GM21526 (cell line): ENCODE data around the gene RHBDF1.

Experiments used
- ATAC-seq: cut with Tn5 transposase; IDR thresholded peaks from one replicate; pipeline ENCODE4 v1.9.1; 2021; ENCODE audit warnings: moderate library complexity; ENCODE audit not compliant: unreplicated experiment, low FRiP score

RHBDF1 gene

GRCh38 chr16:75580-76501, 3.4 kb upstream of the RHBDF1 start:
- no peak for ATAC-seq

DNA sequence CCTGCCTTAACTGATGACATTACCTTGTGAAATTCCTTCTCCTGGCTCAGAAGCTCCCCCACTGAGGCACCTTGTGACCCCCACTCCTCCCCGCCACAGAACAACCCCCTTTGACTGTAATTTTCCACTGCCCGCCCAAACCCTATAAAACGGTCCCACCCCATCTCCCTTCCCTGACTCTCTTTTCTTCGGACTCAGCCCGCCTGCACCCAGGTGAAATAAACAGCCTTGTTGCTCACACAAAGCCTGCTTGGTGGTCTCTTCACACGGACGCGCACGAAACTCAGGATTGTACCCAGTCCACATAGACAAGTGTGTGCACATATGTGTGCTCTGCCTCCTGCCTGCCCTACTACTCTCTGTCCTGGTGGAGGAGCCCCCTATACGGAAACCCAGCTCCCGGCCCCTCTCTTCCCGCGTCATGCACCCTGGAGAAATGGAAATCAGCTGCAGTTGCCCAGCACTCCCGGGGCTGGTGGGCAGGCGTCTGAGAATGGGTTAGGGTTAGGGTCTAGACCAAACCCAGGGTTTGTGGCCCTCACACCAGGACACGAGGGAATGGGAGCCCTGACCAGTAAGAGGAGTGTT, 2.4 kb upstream of the RHBDF1 start:
- no peak for ATAC-seq

- no peak for ATAC-seq
Observed at GRCh38 chr16:74051-74746, 1.8 kb upstream of the RHBDF1 start.

- no peak for ATAC-seq
Observed at GRCh38 chr16:71540-72401, 660 bp downstream of the RHBDF1 start.

DNA sequence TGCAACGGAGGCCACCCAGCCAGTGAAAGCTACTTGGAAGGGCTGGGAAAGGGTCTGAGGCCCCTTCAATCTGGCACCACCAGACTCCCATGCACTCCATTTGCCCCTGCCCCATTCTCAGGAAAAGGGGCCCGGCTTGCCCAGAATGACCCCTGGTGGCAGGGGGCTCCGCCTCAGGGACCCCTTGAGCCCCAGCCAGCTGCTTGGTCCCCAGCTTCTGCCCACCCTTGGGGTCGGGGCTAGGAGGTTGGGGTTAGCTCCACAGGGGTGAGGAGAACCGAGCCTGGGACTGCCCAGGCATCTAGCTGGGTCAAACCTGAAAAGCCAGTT, 1.3 kb downstream of the RHBDF1 start:
- ATAC-seq: no peak

- ATAC-seq: no peak
Observed at GRCh38 chr16:69181-69580, 3.2 kb downstream of the RHBDF1 start.

DNA sequence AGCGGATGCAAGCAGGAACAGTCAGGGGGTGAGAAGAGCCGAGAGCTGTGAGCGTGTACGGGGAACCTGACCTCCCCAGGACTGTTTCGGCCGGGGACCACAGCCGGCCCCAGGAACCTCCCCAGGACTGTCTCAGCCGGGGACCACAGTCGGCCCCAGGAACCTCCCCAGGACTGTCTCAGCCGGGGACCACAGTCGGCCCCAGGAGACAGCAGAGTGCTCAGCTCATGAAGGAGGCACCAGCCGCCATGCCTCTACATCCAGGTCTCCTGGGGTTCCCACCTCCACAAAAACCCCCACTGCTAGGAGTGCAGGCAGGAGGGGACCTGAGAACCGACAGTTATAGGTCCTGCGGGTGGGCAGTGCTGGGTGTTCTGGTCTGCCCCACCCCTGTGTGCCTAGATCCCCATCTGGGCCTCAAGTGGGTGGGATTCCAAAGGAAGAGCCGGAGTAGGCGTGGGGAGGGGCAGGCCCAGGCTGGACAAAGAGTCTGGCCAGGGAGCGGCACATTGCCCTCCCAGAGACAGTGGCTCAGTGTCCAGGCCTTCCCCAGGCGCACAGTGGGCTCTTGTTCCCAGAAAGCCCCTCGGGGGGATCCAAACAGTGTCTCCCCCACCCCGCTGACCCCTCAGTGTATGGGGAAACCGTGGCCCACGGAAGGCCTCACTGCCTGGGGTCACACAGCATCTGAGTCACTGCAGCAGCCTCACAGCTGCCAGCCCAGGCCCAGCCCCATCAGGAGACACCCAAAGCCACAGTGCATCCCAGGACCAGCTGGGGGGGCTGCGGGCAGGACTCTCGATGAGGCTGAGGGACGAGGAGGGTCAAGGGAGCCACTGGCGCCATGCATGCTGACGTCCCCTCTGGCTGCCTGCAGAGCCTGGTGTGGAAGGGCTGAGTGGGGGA, 4.3 kb downstream of the RHBDF1 start:
- ATAC-seq: no peak

- ATAC-seq: no peak
Observed at GRCh38 chr16:67183-67791, 5.1 kb downstream of the RHBDF1 start.

GRCh38 chr16:66309-67182, 5.9 kb downstream of the RHBDF1 start:
- ATAC-seq: no peak

DNA sequence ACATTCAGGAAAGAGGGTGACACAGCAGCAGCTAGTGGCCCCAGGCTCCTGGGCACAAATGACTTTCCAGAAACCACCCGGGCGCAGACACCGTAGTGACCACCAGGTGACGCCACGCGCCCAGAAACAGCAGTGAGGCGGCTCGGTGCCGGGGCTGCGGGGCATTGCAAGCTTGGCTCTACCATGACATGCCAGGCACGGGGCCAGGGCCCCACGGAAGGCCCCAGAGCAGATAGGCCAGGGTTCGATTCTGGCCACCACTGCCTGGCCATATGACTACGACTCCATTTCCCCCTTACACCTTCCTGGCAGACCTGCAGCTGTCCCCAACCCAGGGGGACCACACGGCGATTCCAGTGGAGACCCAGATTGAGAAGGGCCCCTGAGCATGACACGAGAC, 6.7 kb downstream of the RHBDF1 start:
- no peak for ATAC-seq

DNA sequence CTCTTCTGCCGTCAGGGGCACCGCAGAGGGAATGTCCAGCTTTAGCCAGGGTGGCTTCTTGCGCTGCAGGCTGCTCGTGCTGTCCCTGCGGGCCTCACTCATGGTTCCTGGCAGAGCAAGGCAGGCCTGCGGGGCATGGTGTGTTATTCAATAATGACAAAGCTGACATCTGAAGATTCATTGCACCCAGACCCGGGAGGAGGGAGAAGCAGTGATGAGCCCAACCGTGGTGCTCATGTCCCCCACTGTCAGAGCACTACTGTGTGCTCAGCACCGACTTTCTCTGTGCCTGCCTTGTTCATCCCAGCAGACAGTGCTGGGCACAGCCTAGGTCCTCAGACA, 7.5 kb downstream of the RHBDF1 start:
- ATAC-seq: no peak

DNA sequence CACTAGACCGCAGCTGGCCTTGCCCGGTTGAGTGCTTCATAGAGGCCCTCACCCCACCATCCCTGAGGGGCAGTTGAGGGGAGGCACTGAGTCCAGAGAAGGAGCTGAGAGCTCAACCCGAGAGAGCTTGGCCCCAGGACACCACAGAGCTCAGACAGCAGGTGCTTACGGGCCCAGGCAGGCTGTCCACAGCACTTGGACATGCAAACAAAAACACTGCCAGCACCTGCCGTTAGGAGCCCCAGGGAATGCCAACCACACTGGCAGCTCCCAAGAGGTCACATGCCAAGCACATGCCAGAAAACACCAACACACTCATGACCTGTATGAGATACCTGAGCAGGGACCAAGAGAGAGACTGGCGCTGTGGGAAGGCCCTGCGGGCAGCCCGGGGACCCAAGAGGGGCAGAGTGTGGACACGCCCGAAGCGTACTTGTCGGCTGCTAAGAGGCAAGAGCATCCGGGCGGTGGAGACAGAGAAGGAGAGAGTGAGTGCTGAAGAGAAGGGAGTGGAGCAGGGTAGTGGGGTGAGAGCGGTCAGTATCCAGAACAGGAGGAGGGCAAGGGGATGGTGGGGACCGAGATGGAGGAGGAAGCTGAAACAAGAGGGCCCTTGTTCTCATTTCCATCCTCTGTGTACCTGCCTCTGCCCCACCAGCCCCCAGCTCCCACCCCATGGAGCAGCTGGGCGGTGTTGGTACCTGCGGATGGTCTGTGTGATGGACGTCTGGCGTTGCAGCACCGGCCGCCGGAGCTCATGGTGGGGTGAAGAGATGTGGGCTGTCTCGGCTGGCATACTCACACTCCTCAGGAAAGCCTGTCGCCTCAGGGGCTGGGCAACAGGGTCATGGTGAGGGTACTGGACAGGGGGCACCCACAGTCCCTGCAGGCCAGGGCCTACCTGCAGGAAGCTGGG, 8.2 kb downstream of the RHBDF1 start:
- ATAC-seq: no peak

DNA sequence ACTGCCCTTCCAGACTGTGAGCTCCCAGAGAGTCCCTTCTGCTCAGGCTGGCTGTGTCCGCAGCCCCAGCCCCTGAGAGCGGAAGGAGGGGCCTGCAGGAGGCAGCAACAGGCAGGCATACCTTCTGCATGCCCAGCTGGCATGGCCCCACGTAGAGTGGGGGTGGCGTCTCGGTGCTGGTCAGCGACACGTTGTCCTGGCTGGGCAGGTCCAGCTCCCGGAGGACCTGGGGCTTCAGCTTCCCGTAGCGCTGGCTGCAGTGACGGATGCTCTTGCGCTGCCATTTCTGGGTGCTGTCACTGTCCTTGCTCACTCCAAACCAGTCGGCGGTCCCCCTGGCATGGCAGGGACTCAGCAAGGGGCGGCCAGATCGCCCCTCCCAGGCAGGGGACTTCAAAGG, 9.0 kb downstream of the RHBDF1 start:
- no peak for ATAC-seq

GRCh38 chr16:62968-63391, 9.5 kb downstream of the RHBDF1 start:
- no peak for ATAC-seq

DNA sequence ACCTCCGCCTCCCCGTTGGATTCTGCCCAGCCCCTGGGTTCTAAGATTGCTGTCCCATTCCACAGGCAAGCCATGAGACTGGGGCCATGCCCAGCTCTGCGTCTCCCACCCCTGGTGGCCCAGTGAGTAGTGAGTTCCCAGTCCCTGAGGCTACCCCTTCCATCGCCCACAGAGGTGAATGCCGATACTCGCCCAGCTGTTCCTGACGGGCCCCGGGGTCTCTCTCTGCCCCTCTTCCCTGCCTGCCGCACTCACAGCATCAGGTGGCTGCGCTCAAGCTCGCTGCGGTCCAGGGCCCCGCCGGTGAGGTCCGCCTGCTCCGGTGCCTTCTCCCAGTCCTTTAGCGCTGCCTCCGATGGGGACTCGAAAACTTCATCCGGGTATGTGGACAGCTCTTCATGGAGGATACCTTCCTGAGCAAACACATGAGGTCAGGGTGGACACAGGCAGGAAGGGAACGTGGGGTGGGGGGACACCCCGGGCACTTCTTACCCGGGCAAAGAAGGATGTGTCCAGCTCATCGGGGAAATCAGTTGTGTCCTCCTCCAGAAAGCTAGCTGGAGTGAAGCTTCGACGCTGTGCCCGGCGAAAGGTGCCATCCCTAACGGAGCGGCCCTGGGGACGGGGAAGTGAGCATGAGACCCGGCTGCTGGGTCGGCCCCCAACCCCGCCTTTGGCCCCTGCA, 10.0 kb downstream of the RHBDF1 start:
- ATAC-seq: no peak

DNA sequence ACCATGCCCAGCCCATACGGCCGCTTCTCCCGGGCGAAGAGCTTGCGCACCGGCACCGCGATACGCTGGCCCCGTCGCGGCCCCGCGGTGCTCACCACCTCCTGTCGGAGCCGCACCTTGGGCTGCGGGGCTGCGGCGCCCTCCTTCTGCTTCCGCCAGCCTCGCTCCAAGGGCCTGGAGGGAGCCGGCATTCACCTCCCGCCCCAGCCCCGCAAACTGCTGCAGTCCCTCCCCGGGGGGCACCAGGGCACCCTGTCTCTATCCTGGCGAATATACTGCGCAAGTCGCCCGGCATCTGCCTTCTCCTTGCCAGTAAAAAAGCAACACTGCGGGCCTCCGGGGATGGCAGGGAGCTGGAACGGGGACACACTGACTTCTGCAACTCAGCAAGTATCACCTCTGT, 10.6 kb downstream of the RHBDF1 start:
- no peak for ATAC-seq
